Measurements from ENCODE around the gene KAT6B. TPM values are rescaled to one million over a fixed set of nuclear protein-coding genes. Genes with fewer than 3 reads are reported as not detected.
A peak's percentile ranks its signal among the peaks of the same experiment; 100 is the strongest.

KAT6B gene
- total and polyA plus RNA-seq, 2 donors from 2014 or later: 2.9 to 34.2 TPM

GRCh38 chr10:74976565-74976964 is 150.2 kb downstream of the KAT6B start:
- TF ChIP-seq CTCF (IDR thresholded peaks at IDR 0.05; ENCODE audit: borderline replicate concordance, extremely low read depth, insufficient read depth): peak; percentile 19
- H3K27ac ChIP-seq (ENCODE audit: low read depth in 2 of 2, low read length in 2 of 2): no peak overlapping the region
- no peaks in the 10 kb centered on the region for H3K9me3 ChIP-seq (ENCODE audit: control insufficient read depth in 2 of 3, insufficient read depth in 1 of 3, low read length in 3 of 3)
- no peak overlapping the region for H3K9ac ChIP-seq (ENCODE audit: low read length in 3 of 3)
- DNase-seq (peak in 2 of 5 donors; percentile 40 to 58), FAIRE-seq (no peak)
- H3K36me3 ChIP-seq (ENCODE audit: control insufficient read depth in 2 of 3, insufficient read depth in 3 of 3, low read length in 3 of 3): peaks cover 7 to 16% (median 9%) of the 10 kb centered on the region in 3 donors
- no peak overlapping the region for H3K4me3 ChIP-seq (ENCODE audit: low read length in 3 of 3)
- no peaks in the 10 kb centered on the region for H3K4me1 ChIP-seq (ENCODE audit: control insufficient read depth in 2 of 3, insufficient read depth in 2 of 3, low read depth in 1 of 3, low read length in 3 of 3)
- no peaks in the 10 kb centered on the region for H3K27me3 ChIP-seq (ENCODE audit: control insufficient read depth, insufficient read depth, low read length)
- intact Hi-C loops (cut with DNase I): no loop called here

GRCh38 chr10:74977072-74977471 is 150.7 kb downstream of the KAT6B start:
- FAIRE-seq: no peak
- no peaks in the 10 kb centered on the region for H3K27me3 ChIP-seq (ENCODE audit: control insufficient read depth, insufficient read depth, low read length)
- no peak overlapping the region for H3K4me3 ChIP-seq (ENCODE audit: low read length in 3 of 3)
- TF ChIP-seq CTCF (IDR thresholded peaks at IDR 0.05; ENCODE audit: borderline replicate concordance, extremely low read depth, insufficient read depth): no peak
- no peak for DNase-seq
- intact Hi-C loops (cut with DNase I): no loop called here
- no peaks in the 10 kb centered on the region for H3K9me3 ChIP-seq (ENCODE audit: control insufficient read depth in 2 of 3, insufficient read depth in 1 of 3, low read length in 3 of 3)
- peaks cover 7 to 16% (median 9%) of the 10 kb centered on the region in 3 donors for H3K36me3 ChIP-seq (ENCODE audit: control insufficient read depth in 2 of 3, insufficient read depth in 3 of 3, low read length in 3 of 3)
- H3K27ac ChIP-seq (ENCODE audit: low read depth in 2 of 2, low read length in 2 of 2): no peak overlapping the region
- no peak overlapping the region for H3K9ac ChIP-seq (ENCODE audit: low read length in 3 of 3)
- no peaks in the 10 kb centered on the region for H3K4me1 ChIP-seq (ENCODE audit: control insufficient read depth in 2 of 3, insufficient read depth in 2 of 3, low read depth in 1 of 3, low read length in 3 of 3)

- H3K4me3 ChIP-seq (ENCODE audit: low read length in 3 of 3): no peak overlapping the region
- no peak overlapping the region for H3K9ac ChIP-seq (ENCODE audit: low read length in 3 of 3)
- FAIRE-seq (no peak), DNase-seq (no peak)
- intact Hi-C loops (cut with DNase I): no loop called here
- H3K36me3 ChIP-seq (ENCODE audit: control insufficient read depth in 2 of 3, insufficient read depth in 3 of 3, low read length in 3 of 3): peaks cover 7 to 24% (median 9%) of the 10 kb centered on the region in 3 donors
- no peaks in the 10 kb centered on the region for H3K9me3 ChIP-seq (ENCODE audit: control insufficient read depth in 2 of 3, insufficient read depth in 1 of 3, low read length in 3 of 3)
- H3K27me3 ChIP-seq (ENCODE audit: control insufficient read depth, insufficient read depth, low read length): no peaks in the 10 kb centered on the region
- H3K27ac ChIP-seq (ENCODE audit: low read depth in 2 of 2, low read length in 2 of 2): no peak overlapping the region
- no peaks in the 10 kb centered on the region for H3K4me1 ChIP-seq (ENCODE audit: control insufficient read depth in 2 of 3, insufficient read depth in 2 of 3, low read depth in 1 of 3, low read length in 3 of 3)
- no peak for TF ChIP-seq CTCF (IDR thresholded peaks at IDR 0.05; ENCODE audit: borderline replicate concordance, extremely low read depth, insufficient read depth)
These were observed 151.8 kb downstream of the KAT6B start for GRCh38 chr10:74977913-74978847.
